Cardiac muscle cell (in vitro differentiated cells and primary cell): Measurements from ENCODE around the gene ANKRD33. TPM values are rescaled to one million over a fixed set of nuclear protein-coding genes. Genes with fewer than 3 reads are reported as not detected.

ENCODE experiments used
- DNase-seq, 2 donors: peaks; one replicate each; pipeline versions ENCODE4 v3.0.0 to v3.0.0-alpha.2; 2010 to 2017; ENCODE audit warnings: low read depth in 1 of 2, low spot score in 1 of 2
- H3K27ac ChIP-seq: fragments of 200-600 bp; sonication (generic); 2 replicates; pipeline ENCODE4 v1.5.1; 2016
- H3K27me3 ChIP-seq: fragments of 200-600 bp; sonication (generic); 2 replicates; pipeline ENCODE4 v1.6.0; 2016; ENCODE audit warnings: control low read depth
- H3K36me3 ChIP-seq: fragments of 200-600 bp; sonication (generic); 2 replicates; pipeline ENCODE4 v1.5.1; 2016; ENCODE audit warnings: control low read depth
- H3K4me1 ChIP-seq: fragments of 200-600 bp; sonication (generic); 2 replicates; pipeline ENCODE4 v1.8.1; 2017; ENCODE audit warnings: low read depth, mild to moderate bottlenecking, mixed run types
- H3K4me3 ChIP-seq: fragments of 200-600 bp; sonication (generic); 2 replicates; pipeline ENCODE4 v1.5.1; 2016; ENCODE audit warnings: mild to moderate bottlenecking
- H3K9me3 ChIP-seq: fragments of 200-600 bp; sonication (generic); 2 replicates; pipeline ENCODE4 v1.5.1; 2017; ENCODE audit warnings: low read depth, mild to moderate bottlenecking, control low read depth
- CTCF ChIP-seq: IDR thresholded peaks from 2 replicates; pipeline ENCODE4 v1.5.1; 2012; ENCODE audit warnings: low read depth, mild to moderate bottlenecking, low read length
- polyA plus RNA-seq: library from polyadenylated mRNA; unstranded; fragments of >200 nt; fragmentation: Nextera tagmentation; extraction: Ambion mirVana; gene quantifications from 2 replicates; pipeline ENCODE4 v1.2.1, GENCODE V29; 2016
- total RNA-seq: library from RNA; depleted of rRNA; stranded (reverse); fragments of >200 nt; gene quantifications from 2 replicates; pipeline ENCODE4 v1.2.3, GENCODE V29; 2016

Gene ANKRD33
- total and polyA plus RNA-seq, 2 experiments from 2014 or later, result 0.30 TPM; not detected in 1

- Histone ChIP-seq H3K27me3 (no peaks in the 10 kb centered on the region), H3K36me3 (no peaks in the 10 kb centered on the region), H3K4me3 (no peak overlapping the region), H3K4me1 (peaks cover 34% of the 10 kb centered on the region), H3K9me3 (no peaks in the 10 kb centered on the region), H3K27ac (no peak overlapping the region)
- TF ChIP-seq CTCF, result no peak
- no peak for DNase-seq
These were observed 37.6 kb downstream of the ANKRD33 start for GRCh38 chr12:51925346-51926063.

- no peaks in the 10 kb centered on the region for H3K36me3 ChIP-seq
- peaks cover 28% of the 10 kb centered on the region for H3K4me1 ChIP-seq
- DNase-seq, result peak in 1 of 2 donors; percentile 82
- H3K4me3 ChIP-seq, result no peak overlapping the region
- no peak overlapping the region for H3K27ac ChIP-seq
- no peaks in the 10 kb centered on the region for H3K27me3 ChIP-seq
- H3K9me3 ChIP-seq, result no peaks in the 10 kb centered on the region
- TF ChIP-seq CTCF, result no peak
These were observed 38.2 kb downstream of the ANKRD33 start for GRCh38 chr12:51926064-51926632.

- Histone ChIP-seq H3K4me3 (no peak overlapping the region), H3K36me3 (no peaks in the 10 kb centered on the region), H3K27ac (no peak overlapping the region), H3K9me3 (no peaks in the 10 kb centered on the region), H3K27me3 (no peaks in the 10 kb centered on the region), H3K4me1 (peaks cover 27% of the 10 kb centered on the region)
- peak; percentile 36 to 66 for DNase-seq
- TF ChIP-seq CTCF, result peak; percentile 41
These were observed 38.8 kb downstream of the ANKRD33 start for GRCh38 chr12:51926718-51927117.

- peak in 1 of 2 donors; percentile 73 for DNase-seq
- H3K27ac ChIP-seq, result peak overlapping the region; percentile 88
- H3K36me3 ChIP-seq, result no peaks in the 10 kb centered on the region
- no peaks in the 10 kb centered on the region for H3K27me3 ChIP-seq
- H3K4me3 ChIP-seq, result no peak overlapping the region
- no peaks in the 10 kb centered on the region for H3K9me3 ChIP-seq
- TF ChIP-seq CTCF, result no peak
- H3K4me1 ChIP-seq, result peaks cover 23% of the 10 kb centered on the region
These were observed 44.5 kb downstream of the ANKRD33 start for GRCh38 chr12:51932218-51933076.

GRCh38 chr12:51934080-51934479 is 46.2 kb downstream of the ANKRD33 start:
- TF ChIP-seq CTCF, result no peak
- no peak for DNase-seq
- H3K27me3 ChIP-seq, result no peaks in the 10 kb centered on the region
- H3K9me3 ChIP-seq, result no peaks in the 10 kb centered on the region
- peaks cover 28% of the 10 kb centered on the region for H3K4me1 ChIP-seq
- no peak overlapping the region for H3K4me3 ChIP-seq
- no peak overlapping the region for H3K27ac ChIP-seq
- no peaks in the 10 kb centered on the region for H3K36me3 ChIP-seq
